ENCODE data around the gene CD320.
"Not testable (repeated sequence)": the region's sequence is repeated elsewhere in the genome, so short reads cannot be mapped to it uniquely, and the experiment has no call there.

CD320 gene

GRCh38 chr19:8307965-8308866 lies at the start of gene CD320:
CD320 (minus strand) TSS chr19:8308358; CDS start chr19:8308290, 68 bp downstream.
- DNase-seq (ENCODE audit: low read depth): peak; percentile 64

- no peak for DNase-seq (ENCODE audit: low read depth)
These were observed 48.9 kb upstream of the CD320 start for GRCh38 chr19:8357007-8357521.

- DNase-seq (ENCODE audit: low read depth): peak; percentile 89
These were observed 47.7 kb upstream of the CD320 start for GRCh38 chr19:8355631-8356402.

- DNase-seq (ENCODE audit: low read depth): not testable (repeated sequence)
These were observed 44.7 kb upstream of the CD320 start for GRCh38 chr19:8352845-8353244.

- DNase-seq (ENCODE audit: low read depth): no peak
These were observed 44.1 kb upstream of the CD320 start for GRCh38 chr19:8352134-8352827.

GRCh38 chr19:8349629-8350372 lies 41.6 kb upstream of the CD320 start:
- not testable (repeated sequence) for DNase-seq (ENCODE audit: low read depth)

- DNase-seq (ENCODE audit: low read depth): no peak
These were observed 35.3 kb upstream of the CD320 start for GRCh38 chr19:8343483-8343844.

GRCh38 chr19:8342684-8343482 lies 34.7 kb upstream of the CD320 start, which contains the start of gene KANK3:
KANK3 (minus strand) TSS chr19:8343262; CDS start chr19:8337828, 5,434 bp downstream.
- DNase-seq (ENCODE audit: low read depth): peak; percentile 83

- DNase-seq (ENCODE audit: low read depth): no peak
These were observed 34.1 kb upstream of the CD320 start for GRCh38 chr19:8342316-8342683.

GRCh38 chr19:8341504-8341903 lies 33.3 kb upstream of the CD320 start:
- DNase-seq (ENCODE audit: low read depth): not testable (repeated sequence)

GRCh38 chr19:8340341-8341096 lies 32.4 kb upstream of the CD320 start:
- DNase-seq (ENCODE audit: low read depth): no peak

GRCh38 chr19:8338835-8339234 lies 30.7 kb upstream of the CD320 start:
- DNase-seq (ENCODE audit: low read depth): no peak

- no peak for DNase-seq (ENCODE audit: low read depth)
These were observed 29.6 kb upstream of the CD320 start for GRCh38 chr19:8337728-8338127.

GRCh38 chr19:8336660-8337059 lies 28.5 kb upstream of the CD320 start:
- no peak for DNase-seq (ENCODE audit: low read depth)

- DNase-seq (ENCODE audit: low read depth): no peak
These were observed 28.0 kb upstream of the CD320 start for GRCh38 chr19:8336072-8336569.

GRCh38 chr19:8335343-8336071 lies 27.3 kb upstream of the CD320 start:
- no peak for DNase-seq (ENCODE audit: low read depth)

GRCh38 chr19:8334458-8335342 lies 26.5 kb upstream of the CD320 start:
- DNase-seq (ENCODE audit: low read depth): no peak
